DMS114 treated with DMSO at 0.1 percent for 48 hours (cell line): Measurements from ENCODE around the gene TAX1BP3.

Experiments
- DNase-seq: peaks from one replicate; lab custom pipeline; 2025; ENCODE audit not compliant: unreplicated experiment; lab: John Stamatoyannopoulos, UW

TAX1BP3 gene

DNA sequence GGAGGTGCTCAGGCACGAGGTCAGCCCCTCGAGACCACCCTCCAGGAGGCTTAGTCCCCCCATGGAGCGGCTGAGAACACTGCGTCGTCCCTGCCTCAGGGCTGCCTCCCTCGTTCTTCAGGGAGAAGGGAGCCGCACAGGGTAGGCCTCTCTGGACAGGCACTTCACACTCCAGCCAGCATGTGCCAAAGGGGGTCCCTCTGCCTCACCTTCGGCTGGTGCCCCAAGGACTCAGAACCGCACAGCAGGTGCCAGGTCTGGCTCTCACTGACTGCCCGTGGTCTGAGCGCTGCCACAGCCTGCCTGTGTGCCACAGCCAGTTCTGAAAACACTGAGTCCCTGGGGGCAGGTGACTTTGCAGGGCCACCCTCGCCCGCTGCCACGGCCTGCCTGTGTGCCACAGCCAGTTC, 20.5 kb upstream of the TAX1BP3 start:
- no peak for DNase-seq

DNA sequence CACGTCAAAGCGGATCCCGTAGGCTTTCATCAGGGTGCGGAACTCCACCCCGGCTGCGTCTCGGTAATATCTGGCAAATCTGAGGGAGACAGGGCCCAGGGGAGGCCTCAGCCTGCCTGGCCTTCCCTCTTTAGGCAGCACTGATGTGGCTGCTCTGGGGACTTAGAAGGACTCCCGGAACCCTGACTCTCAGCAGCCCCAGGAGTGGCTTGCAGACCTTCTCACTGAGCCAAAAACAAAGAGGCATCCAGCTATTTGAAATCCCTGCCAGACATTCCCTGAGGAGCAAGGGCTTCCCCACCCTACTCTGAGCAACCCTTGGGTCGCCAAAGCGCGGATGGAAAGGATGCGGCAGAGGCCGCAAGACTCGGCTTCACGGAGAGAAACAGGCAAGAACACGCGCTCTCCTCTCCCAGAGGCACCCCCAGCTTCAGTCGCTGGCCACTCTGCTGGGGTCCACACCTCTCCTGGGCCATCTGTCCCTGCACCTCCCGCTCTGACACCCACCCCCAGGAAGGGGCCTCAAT, 19.7 kb upstream of the TAX1BP3 start:
- DNase-seq = no peak

DNA sequence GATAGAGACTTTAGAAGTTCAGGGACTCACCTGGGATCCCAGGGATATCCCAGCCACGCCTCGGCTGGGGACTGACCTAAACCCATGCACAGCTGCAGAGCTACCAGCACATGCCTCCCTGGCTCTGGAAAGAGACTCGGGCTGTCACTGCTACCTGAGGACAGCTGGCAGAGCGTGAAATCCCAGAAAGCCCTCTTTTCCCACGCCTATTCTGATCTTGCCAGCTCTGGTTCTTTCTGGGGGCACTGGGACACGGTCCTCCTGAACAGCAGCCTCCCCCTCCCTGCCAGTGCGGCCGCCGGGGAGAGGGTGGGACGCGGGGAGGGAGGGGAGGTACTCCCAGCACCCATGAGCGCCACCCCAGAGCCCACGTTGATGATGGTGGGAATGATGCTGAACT, 16.8 kb upstream of the TAX1BP3 start:
- DNase-seq = no peak

DNA sequence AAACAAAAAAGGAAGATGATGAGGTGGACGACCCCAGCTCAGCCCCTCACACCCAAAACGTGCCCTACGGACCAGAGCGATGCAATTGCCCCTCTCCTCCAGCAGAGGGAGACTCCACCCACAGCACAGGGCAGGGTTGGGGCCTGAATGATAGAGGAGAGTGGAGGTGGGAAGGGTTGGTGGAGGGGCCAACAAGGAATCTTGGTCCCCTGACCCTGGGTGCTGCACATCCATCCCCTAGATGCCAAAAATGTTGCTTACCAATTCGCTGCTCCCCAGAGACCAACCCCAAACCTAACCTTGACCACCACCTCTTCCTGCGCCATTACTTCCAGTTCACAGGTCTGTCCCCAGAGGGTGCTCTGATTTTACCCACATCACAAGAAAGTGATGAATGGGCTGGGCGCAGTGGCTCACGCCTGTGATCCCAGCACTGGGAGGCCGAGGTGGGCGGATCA, 14.7 kb upstream of the TAX1BP3 start:
- no peak for DNase-seq

DNA sequence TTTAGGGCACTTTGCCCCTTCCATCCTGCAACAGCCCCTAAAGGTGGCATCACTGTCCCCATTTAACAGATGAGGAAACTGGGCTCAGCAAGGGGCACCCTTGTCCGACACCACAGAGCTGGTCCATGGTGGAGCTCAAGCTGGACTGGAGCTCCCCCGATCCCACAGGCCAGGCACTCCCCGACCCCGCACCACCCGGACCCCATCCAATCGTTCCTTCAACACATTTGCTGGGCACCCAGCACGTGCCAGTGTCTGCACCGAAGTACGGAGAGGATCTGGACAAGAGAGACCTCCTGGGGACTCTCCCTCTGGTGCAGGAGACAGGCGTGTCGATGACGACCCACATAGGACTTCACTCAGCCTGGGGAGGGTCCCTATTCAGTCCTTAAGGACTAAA, 13.7 kb upstream of the TAX1BP3 start:
- no peak for DNase-seq

DNA sequence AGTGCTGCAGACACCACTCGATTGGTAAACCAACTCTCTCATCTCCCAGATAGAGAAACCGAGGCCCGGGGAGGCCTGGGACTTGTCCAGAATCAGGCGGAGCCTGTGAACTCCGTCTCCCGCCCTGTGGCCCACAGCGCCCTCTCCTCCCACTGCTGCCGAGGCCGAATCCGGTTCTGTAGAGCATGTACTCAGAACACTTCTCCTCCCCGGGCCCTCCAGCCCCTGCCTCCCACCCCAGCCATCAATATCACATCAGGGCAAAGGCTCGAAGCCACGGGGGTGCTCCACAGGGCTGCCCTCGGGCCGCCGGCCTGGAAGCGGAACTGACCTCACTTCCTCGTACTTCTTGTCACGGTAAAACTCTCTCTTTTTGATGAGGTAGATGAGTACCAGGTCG, 13.2 kb upstream of the TAX1BP3 start:
- DNase-seq = no peak

DNA sequence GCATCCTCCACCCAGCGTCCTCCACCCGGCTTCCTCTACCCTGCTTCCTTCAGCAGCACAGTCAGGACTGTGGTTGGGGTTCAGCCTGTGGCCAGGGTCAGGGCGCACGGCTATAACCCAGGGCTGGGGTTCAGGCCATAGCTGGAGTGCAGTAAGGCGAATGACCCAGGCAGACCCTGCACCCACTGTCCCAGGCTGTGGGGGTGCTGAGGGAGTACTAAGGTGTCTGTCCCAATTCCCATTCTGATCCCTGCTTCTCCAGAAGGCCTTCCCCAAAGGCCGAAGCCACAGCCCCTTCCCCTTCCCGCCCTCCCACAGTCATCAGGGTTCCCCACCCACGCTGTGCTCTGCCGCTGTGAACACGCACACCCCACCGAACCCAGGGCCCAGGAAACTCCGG, 12.7 kb upstream of the TAX1BP3 start:
- DNase-seq = no peak

DNA sequence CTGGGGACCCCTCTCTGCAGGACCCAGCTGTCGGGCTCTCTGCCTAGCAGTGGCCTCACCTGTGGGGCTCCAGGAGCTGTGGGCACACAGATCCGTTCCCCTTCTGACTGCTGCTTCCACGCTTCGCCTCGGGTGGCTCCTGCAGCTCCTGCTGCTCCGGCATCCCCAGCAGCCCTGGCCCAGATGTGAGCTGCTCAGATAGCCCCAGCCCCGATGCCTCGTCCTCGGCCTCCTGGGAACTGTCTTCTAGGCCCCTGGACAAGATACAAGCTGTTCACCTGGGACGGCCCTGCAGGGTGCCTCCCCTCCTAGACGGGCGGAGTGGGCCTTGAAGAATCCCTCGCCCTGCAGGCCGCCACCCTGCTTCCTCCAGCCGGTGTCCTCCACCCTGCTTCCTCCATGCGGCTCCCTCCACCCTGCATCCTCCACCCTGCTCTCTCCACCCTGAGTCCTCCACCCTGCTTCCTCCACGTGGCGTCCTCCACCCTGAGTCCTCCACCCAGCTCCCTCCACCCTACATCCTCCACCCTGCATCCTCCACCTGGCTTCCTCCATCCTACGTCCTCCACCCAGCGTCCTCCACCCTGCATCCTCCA, 11.3 kb upstream of the TAX1BP3 start:
- DNase-seq = no peak

DNA sequence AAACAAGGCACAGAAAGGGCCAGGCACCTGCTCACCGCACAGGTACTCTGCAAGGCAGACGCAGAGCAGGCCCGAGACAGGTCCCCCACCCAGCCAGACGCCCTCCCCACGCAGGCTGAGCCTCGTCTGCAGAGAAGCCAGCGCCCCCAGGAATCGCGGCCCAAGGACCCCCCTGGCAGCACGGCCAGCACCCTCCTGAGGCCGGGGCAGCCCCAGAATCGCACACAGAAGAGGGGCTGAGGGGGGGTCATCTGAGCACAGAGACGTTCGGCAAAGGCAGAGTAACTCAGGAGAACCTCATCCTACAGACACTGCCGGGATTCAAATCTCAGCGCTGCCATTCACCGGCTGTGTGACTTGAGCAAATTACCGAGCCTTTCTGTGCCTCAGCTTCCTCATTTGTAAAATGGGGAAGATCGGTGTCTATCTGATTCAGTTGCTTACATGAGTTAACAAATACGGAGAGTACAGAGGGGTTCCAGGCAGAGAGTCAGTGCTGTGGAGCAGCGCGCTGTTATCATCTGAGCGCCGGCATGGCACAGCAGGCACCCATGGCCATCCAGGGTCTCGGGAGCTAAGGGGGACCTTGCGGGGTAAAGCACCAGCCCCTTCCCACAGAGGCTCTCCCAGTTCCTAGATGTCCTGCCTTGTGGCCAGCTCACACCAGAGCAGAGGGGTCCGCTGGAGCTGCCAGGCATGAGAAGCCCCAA, 10.6 kb upstream of the TAX1BP3 start:
- no peak for DNase-seq

DNA sequence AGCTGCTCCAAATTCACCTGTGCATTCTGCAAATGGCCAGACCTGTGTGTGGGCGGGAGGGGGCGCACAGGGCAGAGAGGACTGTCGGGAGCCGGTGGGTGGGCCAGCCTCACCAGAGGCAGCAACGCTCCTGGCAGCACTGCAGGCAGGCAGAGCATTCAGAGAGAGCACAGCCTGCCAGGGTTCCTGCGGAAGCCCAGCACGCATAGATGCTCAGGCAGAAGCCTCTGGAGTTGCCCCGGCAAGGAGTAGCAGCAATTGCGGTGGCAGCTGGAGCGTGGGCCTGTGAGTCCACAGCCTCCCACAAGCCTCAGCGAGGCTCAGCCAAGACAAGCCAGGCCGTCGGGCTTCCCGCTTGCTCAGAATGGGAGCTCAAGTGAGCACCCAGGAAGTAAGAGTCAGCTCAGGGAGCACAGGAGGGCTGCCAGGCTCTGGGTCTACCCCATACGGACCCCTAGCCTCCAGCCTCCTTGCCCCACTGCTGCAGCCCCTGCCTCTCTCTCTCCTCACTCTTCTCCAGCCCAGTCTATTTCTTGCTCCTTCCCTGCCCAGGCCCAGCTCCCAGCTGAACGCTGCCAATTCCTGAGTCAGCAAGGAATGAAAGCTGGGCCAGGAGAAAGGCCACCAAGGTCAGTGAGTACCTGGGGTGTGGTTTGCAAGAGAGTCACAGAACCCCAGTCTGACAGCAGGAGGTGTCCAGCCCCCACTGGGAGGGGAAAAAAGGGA, 9.9 kb upstream of the TAX1BP3 start:
- DNase-seq = no peak

DNA sequence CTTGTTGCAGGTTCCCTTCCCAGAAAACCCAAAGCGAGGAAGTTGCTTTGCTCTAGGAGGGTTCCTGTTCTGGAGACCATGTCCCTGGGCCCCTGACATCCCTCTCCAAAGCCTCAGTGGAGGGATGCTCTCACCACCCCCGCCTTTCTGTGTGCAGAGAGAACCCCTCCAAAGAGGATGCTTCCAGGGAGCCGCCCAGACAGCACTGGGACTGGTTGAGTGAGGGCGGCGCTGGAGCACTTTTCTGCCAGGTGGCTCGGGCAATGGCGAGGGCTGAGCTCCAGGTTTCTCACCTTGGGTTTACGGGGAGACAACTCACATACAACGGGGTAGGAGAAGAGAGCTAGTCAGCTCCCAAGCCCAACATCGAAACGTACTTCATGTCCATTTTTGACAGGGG, 7.5 kb upstream of the TAX1BP3 start:
- DNase-seq = no peak

DNA sequence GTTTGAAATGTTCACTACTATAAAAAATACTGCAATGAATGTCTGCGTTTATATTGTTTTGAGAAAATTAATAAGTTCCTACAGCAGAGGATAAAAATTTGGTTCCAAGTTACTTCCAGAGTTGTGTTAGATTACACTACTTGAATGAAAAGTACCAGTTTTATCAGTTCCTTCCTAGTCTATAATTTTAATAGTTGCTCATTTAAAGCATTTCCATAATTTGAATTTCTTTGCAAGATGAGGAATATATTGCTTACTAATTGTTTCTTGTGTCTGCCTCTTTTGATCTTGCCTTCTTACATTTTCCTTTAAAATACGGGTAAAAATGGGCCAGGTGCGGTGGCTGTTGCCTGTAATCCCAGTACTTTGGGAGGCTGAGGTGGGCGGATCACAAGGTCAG, 4.2 kb upstream of the TAX1BP3 start:
- DNase-seq = no peak

DNA sequence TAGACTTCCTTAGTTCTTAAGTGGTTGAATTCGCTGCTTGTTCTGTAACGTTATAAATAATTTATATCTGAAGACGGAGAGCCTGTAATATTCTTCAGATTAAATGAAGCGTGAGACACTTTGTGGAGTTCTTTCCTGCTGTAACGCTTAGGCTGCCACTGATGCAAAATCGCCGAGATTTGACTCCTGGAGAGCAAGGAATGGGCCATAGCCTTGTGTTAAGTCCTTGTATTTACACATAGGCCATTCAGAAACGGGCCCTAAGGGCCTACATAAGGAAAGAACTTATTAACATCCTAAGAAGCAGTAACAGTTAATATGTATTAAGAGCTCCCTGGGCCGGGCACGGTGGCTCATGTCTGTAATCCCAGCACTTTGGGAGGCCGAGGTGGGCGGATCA, 1.2 kb upstream of the TAX1BP3 start:
- no peak for DNase-seq

DNA sequence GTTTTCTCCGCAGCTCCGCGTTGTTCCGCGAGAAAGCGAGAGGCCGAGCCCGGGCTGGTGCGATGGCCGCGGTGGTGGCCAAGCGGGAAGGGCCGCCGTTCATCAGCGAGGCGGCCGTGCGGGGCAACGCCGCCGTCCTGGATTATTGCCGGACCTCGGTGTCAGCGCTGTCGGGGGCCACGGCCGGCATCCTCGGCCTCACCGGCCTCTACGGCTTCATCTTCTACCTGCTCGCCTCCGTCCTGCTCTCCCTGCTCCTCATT, 638 bp upstream of the TAX1BP3 start:
- DNase-seq = no peak

DNA sequence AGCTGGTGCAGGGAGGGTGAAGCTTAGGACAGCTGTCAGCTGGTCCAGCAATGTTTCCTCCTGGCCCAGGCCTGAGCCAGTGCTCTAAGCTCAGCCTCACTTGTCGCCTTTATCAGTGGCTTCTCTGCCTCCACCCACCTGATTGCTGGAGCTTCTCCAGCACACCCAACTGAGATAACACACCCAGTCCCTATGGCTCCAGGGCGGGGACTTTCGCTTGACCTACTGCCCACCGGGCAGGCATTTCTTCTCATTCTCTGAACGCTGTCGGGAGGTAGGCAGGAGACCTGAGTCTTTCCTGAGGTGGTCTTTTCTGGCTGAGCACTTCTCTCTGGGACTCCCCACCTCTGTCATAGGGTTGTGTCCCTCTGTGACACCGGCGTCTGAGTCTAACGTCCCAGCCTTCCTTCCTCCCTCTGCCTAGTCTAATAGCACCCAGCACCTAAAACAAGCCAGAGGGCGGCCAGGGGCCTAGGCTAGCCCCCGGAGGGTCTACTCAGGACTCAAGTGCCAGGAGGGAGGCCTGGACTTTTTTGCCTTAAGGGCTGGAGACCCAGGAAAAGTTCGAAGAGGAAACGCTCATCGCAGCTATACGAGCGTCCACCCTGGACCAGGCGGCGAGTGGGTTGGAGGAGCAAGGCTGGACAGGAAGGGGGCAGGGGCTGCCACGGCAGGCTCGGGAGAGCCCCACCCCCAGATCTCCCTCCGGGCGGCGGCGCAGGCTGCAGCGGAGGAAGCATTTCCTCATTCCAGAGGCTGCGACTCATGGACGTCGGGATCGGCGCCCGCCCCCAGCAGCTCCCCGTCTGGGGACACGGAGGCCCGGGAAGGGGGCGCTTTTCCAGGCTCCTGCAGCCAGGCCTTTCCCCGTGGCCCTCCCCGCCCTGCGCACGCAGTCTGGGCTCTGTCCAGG, 756 bp downstream of the TAX1BP3 start:
- DNase-seq = no peak

DNA sequence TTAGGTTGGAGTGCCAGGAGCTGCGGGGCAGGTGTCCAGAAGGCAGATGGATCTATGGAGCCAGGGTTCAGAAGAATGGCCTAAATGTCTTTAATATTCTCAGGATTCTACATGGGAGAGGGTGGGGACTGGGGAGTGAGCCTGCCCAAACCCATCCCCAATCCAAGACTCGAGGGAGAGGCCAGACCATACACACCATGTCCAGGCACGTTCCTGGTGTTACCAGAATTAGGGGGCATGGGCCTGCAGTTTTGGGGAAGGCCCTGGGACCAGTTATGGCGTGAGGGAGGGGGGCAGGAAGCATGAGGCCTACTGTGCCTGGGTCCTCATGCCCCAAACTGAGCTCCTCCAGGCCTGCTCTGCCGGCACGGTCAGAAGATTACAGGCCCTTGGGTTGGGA, 1.9 kb downstream of the TAX1BP3 start:
- DNase-seq = no peak

DNA sequence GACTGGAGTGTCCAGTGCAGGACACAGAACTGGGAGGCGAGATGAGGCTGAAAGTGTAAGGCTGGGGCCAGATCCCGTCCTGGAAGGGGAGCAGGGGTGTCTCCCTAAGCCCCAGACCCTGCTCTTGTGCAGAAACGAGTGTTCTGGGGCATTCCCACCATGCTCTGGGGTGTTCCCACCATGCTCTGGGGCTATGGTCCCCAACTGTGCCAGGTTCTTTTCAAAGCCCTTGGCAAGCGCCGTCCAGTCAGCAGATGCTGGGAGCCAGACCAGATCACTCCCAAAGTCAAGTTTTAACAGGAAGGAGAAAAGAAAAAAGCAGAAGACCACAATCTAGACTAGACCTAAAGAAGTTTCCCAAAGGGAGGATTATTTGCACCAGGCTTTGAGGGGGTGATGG, 2.5 kb downstream of the TAX1BP3 start:
- no peak for DNase-seq

DNA sequence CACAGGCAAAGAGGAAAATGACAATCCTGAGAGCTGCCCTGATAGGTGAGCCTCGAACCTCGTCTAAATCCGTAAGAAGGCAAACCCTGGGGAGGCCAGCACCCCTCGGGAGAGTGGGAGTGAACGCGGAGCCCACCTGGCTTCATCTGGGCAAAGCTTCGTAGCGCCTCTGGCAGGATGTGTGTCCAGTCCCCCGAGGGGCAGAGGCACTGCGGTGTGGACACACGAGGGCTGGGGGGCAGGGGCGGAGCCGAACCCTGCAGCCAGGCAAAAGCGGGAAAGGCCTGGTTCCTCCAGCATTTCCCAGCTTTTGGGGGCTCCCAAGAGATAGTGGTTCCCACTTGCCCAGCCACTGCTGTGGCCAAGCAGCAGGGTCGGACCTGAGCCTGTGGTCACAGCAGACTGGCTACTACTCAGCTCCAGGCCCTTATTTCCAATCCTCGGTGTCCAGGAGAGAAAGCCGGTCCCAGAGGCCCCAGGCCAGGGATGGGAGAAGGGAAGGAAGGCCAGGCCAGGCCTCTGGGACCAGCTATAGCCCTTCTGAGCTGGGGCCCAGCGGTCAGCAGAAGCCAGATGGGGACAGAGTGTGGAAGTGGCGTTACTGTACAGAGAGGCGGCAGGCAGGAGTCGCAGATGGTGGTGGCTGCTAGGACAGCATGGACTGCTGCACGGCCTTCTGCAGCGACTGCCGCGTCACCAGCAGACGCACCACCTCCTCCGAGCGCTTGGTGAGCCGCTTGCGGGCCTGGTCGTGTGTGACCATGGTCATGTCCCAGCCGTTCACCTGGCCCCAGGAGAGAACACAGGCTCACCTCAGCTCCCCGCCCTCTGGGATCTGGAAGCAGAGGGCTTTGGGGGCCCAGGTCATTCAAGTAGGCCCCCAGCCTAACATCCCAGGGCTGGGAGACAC, 5.0 kb downstream of the TAX1BP3 start:
- DNase-seq = no peak

DNA sequence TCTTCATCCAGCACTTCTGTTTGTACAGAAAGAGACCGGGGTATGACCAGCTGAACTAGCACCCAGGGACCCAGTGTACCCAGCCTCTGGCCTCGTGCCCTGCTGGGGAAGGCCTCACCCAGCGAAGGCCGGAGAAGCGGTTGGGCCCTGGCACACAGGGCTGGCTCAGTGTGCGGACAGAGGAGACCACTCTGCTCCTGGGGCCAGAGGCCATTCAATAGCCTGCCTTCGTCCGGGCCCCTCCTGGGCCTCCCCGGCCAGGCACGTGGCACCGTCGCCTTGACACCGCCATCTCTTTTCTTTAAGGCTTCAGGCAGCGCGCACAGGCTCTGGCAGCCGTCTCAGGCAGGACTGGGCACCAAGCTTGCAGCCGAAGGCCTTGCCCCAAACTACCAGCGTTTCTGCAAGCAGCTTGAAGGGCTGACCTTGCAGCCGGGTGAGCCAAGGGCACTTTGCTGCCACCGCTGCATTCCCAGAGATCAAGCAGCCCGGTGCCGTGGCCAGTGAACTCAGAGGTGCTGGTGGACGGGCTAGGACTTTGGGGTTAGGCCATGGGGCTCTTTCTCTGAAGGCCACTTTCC, 8.0 kb downstream of the TAX1BP3 start:
- no peak for DNase-seq

DNA sequence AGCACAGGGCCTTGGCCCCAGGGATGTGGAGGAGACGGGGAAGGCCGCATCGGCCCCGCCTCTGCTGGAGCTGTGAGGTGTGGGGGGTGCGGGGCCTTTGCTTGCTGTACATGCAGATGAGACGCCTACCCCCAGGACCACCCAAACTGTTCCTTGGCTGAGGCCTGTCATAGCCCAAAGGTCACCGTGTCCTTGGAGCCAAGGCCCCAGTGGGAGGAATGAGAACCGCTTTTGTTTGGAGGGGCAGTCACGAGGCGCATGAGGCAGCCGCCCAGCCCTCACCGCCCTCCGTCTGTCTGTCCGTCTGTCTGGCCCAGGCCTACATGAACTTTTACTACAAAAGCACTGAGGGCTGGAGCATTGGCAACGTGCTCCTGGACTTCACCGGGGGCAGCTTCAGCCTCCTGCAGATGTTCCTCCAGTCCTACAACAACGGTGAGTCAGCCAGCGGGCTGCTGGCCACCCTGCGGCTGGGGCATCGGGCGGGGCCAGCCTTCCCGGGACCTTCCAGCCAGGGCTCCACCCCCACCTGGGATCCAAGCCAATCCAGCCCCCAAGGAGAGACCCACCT, 8.8 kb downstream of the TAX1BP3 start:
- no peak for DNase-seq
